ENCODE results near the gene KRTAP12-3.

DNA sequence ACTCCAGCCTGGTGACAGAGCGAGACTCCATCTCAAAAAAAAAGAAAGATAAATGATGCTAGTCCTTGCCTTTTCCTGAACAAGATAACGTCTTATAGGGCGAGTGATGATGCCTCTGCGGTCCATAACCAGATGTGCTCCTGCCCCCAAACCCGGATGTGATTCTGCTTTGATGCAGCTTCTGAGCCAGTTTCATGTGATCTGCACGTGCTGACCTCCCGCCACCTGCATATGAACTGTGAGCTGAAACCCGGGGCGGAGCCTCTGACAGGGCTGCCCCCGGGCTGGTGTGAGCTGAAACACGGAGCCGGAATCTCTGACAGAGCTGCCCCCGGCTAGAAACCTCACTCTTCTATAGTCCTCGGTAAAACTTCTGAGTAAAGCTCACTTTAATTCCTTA is 4.6 kb upstream of the KRTAP12-3 start:
- TF ChIP-seq POLR2A (IDR thresholded peaks at IDR 0.05), result no peak
- TF ChIP-seq, protein P1, sequence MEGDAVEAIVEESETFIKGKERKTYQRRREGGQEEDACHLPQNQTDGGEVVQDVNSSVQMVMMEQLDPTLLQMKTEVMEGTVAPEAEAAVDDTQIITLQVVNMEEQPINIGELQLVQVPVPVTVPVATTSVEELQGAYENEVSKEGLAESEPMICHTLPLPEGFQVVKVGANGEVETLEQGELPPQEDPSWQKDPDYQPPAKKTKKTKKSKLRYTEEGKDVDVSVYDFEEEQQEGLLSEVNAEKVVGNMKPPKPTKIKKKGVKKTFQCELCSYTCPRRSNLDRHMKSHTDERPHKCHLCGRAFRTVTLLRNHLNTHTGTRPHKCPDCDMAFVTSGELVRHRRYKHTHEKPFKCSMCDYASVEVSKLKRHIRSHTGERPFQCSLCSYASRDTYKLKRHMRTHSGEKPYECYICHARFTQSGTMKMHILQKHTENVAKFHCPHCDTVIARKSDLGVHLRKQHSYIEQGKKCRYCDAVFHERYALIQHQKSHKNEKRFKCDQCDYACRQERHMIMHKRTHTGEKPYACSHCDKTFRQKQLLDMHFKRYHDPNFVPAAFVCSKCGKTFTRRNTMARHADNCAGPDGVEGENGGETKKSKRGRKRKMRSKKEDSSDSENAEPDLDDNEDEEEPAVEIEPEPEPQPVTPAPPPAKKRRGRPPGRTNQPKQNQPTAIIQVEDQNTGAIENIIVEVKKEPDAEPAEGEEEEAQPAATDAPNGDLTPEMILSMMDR (IDR thresholded peaks at IDR 0.05), result no peak
